Type B pancreatic cell (in vitro differentiated cells): ENCODE results near the gene BMAL2. TPM values are rescaled to one million over a fixed set of nuclear protein-coding genes. Genes with fewer than 3 reads are reported as not detected.

Experiments
- DNase-seq: peaks from one replicate; pipeline ENCODE4 v3.0.0; 2021; ENCODE audit warnings: mixed read lengths; ENCODE audit not compliant: unreplicated experiment; ENCODE audit errors: extremely low spot score
- H3K27ac Mint-ChIP-seq: 2 replicates; pipeline ENCODE4 v1.8.0; 2021; ENCODE audit warnings: mild to moderate bottlenecking, mixed read lengths
- H3K27me3 Mint-ChIP-seq: 2 replicates; pipeline ENCODE4 v1.8.0; 2021; ENCODE audit warnings: mixed read lengths
- H3K36me3 Mint-ChIP-seq: 2 replicates; pipeline ENCODE4 v1.8.0; 2021; ENCODE audit warnings: mixed read lengths
- H3K4me1 Mint-ChIP-seq: one replicate; pipeline ENCODE4 v1.8.0; 2021; ENCODE audit warnings: mixed read lengths; ENCODE audit not compliant: unreplicated experiment
- H3K4me3 Mint-ChIP-seq: 2 replicates; pipeline ENCODE4 v1.8.0; 2021; ENCODE audit warnings: mild to moderate bottlenecking, mixed read lengths
- H3K9me3 Mint-ChIP-seq: 2 replicates; pipeline ENCODE4 v1.8.0; 2021; ENCODE audit warnings: mixed read lengths
- CTCF ChIP-seq: fragments of 200-600 bp; sonication (generic); conservative IDR thresholded peaks from 2 replicates; pipeline ENCODE4 v1.5.0; 2021; ENCODE audit warnings: antibody characterized with exemption, mild to moderate bottlenecking
- long read RNA-seq: library from polyadenylated mRNA; unstranded; transcript quantifications from one replicate; pipeline ENCODE4 v2.0.0, GENCODE V29; 2020
- total RNA-seq: library from RNA; stranded (reverse); gene quantifications from 2 replicates; pipeline ENCODE4 v1.2.1, GENCODE V29; 2021; ENCODE audit warnings: low replicate concordance

The BMAL2 gene
- 10.7 and 34.3 TPM in 2 replicates for total RNA-seq
- long read RNA-seq, partial matches to known transcripts, result 3 of 8 reads
- long read RNA-seq, other reads (novel, unspliced or antisense), result 5 of 8 reads

DNA sequence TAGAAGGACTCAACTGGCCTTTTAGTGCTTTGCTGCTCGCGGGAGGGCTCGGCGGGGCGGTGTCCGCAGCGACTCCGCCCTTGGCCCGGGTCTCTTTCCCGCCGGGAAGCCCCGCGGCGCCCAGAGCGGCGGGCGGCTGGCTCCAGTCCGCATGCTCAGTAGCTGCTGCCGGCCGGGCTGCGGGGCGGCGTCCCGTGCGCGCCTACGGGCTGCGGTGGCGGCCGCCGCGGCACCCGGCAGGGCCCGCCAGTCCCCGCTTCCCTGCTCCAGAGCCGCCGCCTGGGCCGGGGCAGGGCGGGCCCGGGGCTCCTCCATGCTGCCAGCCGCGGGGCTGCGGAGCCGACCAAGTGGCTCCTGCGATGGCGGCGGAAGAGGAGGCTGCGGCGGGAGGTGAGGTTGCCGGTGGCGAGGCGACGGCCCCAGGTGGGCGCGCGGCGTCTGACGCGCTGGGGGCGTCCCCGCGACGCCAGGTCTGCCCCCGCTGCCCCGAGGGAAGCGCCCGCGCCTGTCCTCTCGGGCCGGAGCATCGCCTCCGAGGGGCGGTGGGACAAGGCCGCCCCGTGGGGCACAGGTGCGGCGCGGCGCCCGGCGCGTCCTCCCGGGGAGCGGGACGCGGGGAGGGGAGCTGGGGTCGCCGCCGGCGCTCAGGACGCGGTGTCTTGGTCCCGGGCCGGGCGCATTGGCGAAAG is at the start of gene BMAL2:
TSS of gene BMAL2 (plus strand) at position 123 of the 689 bp plus-strand sequence. CDS start at position 360, 237 bp downstream.
- Mint-ChIP-seq H3K9me3 (no peaks in the 10 kb centered on the region), H3K4me1 (peaks cover 7% of the 10 kb centered on the region), H3K27me3 (peaks cover 55% of the 10 kb centered on the region), H3K36me3 (peaks cover 10% of the 10 kb centered on the region), H3K27ac (peak within 1 kb of the TSS; percentile 99), H3K4me3 (peak within 1 kb of the TSS; percentile 96)
- TF ChIP-seq CTCF, result no peak
- DNase-seq, result peak; percentile 72

DNA sequence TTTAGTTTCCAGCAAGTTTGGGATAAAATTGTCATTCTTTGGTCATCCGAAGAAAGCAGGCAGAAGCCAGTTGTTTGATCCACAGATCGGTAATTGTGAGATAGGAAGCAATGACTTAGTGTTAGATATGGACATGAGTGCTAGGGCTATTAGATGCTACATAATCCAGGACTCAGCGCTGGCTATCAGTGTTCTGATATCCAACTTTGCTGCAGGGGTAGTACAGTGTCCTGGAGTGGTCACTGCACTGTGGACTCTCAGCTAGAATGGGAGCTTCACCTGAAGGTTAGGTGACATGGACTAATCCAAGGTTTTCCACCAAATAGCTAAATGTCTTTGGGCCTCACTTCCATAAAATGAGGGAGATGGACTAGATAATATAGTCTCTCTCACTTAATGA is 48.6 kb upstream of the BMAL2 start:
- TF ChIP-seq CTCF, result no peak
- Mint-ChIP-seq H3K9me3 (no peaks in the 10 kb centered on the region), H3K4me3 (no peak overlapping the region), H3K27me3 (no peaks in the 10 kb centered on the region), H3K27ac (no peak overlapping the region), H3K36me3 (peaks cover 7% of the 10 kb centered on the region), H3K4me1 (peaks cover 6% of the 10 kb centered on the region)
- no peak for DNase-seq

DNA sequence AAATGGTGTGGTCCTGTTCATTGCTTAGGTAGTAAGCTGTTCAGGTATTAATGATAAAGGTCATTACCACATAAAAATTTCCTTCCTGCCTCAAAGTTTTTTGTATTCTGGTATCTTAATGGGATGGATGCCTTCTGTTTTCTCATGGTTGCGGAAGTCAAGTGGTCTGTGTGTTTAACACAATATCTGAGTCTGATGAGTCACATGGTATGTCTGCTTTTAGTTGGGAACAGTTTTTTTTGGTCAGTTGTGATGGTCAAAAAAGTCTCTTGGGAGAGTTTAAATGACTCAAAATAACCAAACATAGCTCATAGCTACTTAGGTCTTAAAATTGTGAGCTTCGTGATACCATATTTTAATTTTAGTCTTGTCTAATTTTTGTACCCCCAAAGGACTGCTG is 47.9 kb upstream of the BMAL2 start:
- Mint-ChIP-seq H3K4me1 (peaks cover 6% of the 10 kb centered on the region), H3K27me3 (no peaks in the 10 kb centered on the region), H3K4me3 (no peak overlapping the region), H3K27ac (no peak overlapping the region), H3K36me3 (peaks cover 7% of the 10 kb centered on the region), H3K9me3 (no peaks in the 10 kb centered on the region)
- no peak for TF ChIP-seq CTCF
- no peak for DNase-seq

- no peak for TF ChIP-seq CTCF
- Mint-ChIP-seq H3K27me3 (no peaks in the 10 kb centered on the region), H3K4me1 (peaks cover 6% of the 10 kb centered on the region), H3K27ac (no peak overlapping the region), H3K4me3 (no peak overlapping the region), H3K9me3 (no peaks in the 10 kb centered on the region), H3K36me3 (peaks cover 6% of the 10 kb centered on the region)
- no peak for DNase-seq
Measured at GRCh38 chr12:27285403-27285802, 47.2 kb upstream of the BMAL2 start.

GRCh38 chr12:27289414-27289813 is 43.2 kb upstream of the BMAL2 start:
- Mint-ChIP-seq H3K9me3 (no peaks in the 10 kb centered on the region), H3K27me3 (no peaks in the 10 kb centered on the region), H3K4me3 (no peak overlapping the region), H3K4me1 (peaks cover 8% of the 10 kb centered on the region), H3K36me3 (peaks cover 10% of the 10 kb centered on the region), H3K27ac (no peak overlapping the region)
- TF ChIP-seq CTCF, result no peak
- no peak for DNase-seq
